GM19397 (cell line): Measurements from ENCODE around the gene COL6A5.
"Not testable (repeated sequence)": the region's sequence is repeated elsewhere in the genome, so short reads cannot be mapped to it uniquely, and the experiment has no call there.

ENCODE experiments used
- ATAC-seq: cut with Tn5 transposase; IDR thresholded peaks from one replicate; pipeline ENCODE4 v1.9.1; 2021; ENCODE audit warnings: mild to moderate bottlenecking, moderate library complexity; ENCODE audit not compliant: unreplicated experiment

Gene COL6A5

DNA sequence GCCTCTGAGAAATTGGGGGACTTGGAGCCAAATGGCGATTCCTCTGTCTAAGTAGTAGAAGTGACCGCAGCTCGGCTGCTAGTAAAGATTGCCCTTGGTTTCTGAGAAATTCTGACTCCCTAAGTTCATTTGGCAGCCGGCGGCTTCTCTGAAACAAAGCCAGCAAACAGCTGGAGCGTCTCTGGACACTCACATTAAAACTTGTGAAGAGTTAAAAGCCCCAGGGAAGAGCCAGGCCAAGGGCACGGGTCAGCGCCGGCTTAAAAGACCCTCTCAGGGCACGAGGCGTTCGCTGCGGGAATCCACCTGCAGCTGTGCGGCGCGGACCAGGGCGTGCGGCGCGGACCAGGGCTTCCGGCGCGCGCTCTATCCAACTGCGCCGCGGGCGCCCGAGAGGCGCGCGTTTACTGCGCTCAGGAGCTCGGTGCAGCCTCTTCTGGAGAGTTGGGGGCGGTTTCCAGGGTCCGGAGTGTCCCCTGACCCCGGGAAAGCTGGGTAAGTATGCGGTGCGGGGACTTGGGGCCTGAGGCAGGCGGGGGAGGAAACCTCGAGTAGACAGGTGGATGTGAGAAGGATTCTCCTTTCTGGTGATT is at the start of gene COL6A5:
Gene COL6A5, plus strand, starts transcription at position 186 of the 593 bp plus-strand sequence. CDS start 27,967 bp downstream, outside the sequence.
- no peak for ATAC-seq

GRCh38 chr3:130299531-130299930 is 45.9 kb upstream of the COL6A5 start:
- ATAC-seq = no peak

DNA sequence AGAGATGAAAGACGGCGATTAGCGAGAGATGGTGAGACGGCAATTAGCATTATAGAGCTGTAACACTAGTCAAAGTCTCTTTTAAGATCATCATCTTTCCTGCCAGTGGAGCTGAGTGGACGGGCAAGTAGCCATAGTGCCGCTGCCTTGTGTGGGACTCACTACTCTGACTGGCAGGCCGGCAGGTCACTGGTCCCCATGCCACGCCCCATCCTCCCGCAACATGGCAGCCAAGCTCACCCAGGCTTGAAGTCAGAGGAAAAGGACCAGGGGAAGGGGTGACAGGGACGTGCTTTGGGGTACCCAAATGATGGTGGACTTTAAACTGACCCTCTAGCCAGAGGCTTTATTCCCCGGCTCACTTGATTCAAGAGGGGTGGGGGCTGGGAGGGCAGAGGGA is 44.6 kb upstream of the COL6A5 start:
- no peak for ATAC-seq

DNA sequence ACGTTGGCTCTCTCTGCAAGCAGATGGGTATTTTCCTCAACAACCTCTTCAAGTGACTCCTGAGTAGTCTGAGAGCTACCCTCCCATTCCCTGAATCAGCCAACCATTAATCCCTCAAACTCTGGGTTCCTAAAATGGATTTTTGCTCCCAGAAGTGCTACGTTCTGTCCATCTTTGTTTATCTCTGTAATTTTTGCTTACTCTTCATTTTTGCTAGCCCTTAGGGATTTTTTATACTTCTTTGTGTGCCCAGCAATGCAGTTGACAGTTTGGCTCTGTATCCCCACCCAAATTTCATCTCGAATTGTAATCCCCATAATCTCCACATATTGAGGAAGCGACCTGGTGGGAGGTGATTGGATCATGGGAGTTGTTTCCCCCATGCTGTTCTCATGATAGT is 35.4 kb upstream of the COL6A5 start:
- ATAC-seq = no peak

GRCh38 chr3:130312374-130312773 is 33.1 kb upstream of the COL6A5 start:
- no peak for ATAC-seq

DNA sequence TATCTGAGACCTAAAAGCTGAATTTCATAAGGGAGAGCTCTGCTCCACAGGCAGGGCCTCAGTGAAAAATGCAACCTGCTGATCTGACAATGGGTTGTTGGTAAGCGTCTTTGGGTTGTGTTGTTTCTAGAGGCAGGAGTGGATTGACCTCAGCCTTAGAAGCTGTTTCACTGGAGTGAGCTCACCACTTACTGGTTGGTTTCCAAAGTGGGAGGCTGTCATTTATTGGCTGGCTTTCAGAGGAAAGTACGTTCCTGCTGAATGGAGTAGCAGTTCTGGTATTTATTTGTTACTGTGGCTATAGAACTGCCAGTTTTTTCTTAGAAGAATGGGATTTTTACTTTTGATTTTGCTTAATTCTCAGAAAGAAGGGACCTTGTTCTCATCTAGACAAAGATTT is 29.3 kb upstream of the COL6A5 start:
- ATAC-seq = no peak

GRCh38 chr3:130323503-130323902 is 22.0 kb upstream of the COL6A5 start:
- ATAC-seq = no peak

GRCh38 chr3:130340766-130341165 is 4.7 kb upstream of the COL6A5 start:
- no peak for ATAC-seq

DNA sequence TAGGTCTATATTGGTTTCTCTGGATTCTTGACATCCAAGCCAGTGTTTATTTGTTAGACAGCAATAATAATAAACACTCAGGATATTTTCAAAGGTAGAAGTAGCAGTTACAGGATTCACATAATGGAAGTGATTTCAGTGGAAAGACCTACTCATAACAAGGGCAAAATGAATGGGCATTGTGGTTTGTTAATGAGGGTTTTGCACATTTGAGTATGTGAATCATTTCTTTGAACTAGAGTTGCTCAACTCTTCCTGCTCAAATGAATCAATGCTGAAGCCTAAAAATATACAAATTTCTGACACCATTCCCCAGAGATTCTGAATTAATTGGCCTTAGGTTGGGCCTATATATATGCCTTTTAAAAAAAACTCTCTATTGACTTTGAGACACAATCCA is 4.1 kb upstream of the COL6A5 start:
- no peak for ATAC-seq

GRCh38 chr3:130341882-130342281 is 3.6 kb upstream of the COL6A5 start:
- no peak for ATAC-seq

GRCh38 chr3:130342821-130343661 is 2.4 kb upstream of the COL6A5 start:
- no peak for ATAC-seq

DNA sequence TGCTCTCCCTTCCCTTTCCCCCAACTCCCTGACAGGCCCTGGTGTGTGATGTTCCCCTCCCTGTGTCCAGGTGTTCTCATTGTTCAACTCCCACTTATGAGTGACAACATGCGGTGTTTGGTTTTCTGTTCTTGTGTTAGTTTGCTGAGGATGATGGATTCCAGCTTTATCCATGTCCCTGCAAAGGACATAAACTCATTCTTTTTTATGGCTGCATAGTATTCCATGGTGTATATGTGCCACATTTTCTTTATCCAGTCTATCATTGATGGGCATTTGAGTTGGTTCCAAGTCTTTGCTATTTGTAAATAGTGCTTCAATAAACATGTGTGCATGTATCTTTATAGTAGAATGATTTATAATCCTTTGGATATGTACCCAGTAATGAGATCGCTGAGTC is 2.8 kb downstream of the COL6A5 start:
- not testable (repeated sequence) for ATAC-seq

- ATAC-seq = no peak
Measured at GRCh38 chr3:130354430-130354829, 9.0 kb downstream of the COL6A5 start.

DNA sequence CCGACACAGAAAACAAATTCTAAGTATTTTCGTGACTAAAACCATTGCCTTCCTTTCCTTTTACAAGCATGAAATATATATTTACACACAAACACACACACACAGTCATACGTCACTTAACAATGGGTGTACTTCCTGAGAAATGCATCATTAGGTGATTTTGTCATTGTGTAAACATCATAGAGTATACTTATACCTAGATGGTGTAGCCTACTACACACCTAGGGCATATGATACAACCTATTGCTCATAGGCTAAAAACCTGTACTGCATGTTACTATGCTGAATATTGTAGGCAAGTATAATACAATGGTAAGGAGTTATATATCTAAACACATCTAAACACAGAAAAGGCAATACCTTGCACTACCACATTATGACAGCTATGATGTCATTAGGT is 28.6 kb downstream of the COL6A5 start:
- ATAC-seq = no peak

DNA sequence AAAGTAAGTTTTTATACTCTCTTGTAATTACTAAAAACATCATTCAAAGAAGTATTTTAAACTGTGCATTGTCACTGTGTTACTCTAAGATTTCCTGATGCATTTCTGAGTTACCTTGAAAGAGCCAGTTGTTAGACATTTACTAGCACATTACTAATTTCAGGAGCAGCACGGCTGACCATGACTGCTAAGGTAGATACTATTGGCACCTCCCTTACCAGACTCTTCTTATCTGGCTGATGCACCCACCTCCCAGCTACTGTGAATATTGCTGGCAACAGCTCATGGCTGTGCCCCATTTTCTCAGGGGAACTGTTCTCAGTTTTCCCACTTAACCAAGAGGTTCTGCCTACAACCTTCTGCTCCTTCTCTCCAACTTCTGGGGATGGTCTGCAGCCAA is 29.4 kb downstream of the COL6A5 start:
- ATAC-seq = no peak

DNA sequence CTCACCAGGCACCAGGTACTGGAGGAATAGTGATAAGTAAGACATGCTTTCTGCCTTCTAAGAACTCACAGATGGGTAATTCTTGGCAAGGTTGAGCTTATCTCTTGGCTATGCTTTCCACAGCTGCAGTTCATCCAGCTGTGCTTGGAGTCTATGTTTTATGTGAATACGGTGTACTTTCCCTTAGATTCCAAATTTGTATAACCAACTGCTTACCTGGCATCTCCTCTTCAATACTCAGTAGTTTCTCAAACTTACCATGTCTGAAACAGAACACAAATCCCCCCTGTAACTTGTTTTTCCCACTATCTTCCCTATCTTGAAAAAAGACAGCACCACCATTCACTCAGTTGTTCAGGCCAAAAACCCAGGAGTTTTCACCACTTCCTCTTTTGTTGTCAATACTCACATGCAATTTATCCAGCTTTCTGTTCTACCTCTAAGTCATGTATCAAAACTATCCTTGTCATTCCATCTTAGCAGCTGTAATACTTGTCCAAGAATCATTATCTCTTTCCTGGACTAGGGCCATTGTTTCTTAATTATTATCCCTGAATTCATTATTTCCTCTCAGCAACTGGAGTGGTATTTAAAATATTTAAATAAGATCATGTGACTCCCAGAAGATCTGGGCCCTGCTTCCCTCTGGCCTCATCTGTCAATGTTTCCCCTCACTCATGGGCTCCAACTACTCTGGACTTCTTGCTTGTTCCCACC is 32.6 kb downstream of the COL6A5 start:
- ATAC-seq = no peak

GRCh38 chr3:130378677-130379191 is 33.3 kb downstream of the COL6A5 start:
- no peak for ATAC-seq

DNA sequence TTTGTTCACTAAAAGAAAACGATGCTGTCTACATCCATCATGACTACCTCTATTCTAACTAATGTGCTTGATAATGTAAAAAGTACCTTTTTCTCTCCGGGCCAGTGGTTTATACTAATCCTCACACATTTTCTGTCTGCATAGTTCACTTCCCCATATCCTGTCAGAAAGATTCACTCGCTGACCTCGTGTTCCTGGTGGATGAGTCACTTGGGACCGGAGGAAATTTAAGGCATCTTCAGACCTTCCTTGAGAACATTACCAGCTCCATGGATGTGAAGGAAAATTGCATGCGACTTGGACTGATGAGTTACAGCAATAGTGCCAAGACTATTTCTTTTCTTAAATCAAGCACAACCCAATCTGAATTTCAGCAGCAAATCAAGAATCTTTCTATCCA is 33.8 kb downstream of the COL6A5 start:
- ATAC-seq = no peak

GRCh38 chr3:130380398-130380797 is 34.9 kb downstream of the COL6A5 start:
- ATAC-seq = no peak

DNA sequence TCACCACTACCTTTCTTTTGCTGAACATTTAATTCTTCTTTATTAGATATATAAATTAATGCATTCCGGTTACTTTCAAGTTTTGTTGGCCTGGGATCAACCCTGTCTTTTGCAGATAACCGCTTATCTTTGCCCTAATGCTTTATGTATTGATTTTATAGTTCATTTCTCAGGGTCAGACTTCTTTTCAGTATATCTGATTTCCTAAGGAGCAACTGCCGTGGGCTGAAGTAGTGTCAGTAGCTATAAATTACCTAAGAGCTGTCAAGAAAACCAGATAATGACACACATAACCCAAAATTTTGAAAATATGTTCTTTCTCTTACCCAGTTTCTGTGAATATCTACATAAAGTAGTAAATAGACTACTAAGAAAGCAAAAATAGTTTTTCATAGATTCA is 38.0 kb downstream of the COL6A5 start:
- no peak for ATAC-seq

GRCh38 chr3:130384476-130385025 is 39.1 kb downstream of the COL6A5 start:
- ATAC-seq = no peak
